MM.1S (cell line): ENCODE measurements around the gene PDCD1.

Experiments
- EZH2 ChIP-seq: fragments of 300-600 bp; sonication (generic); optimal IDR thresholded peaks from 2 replicates; pipeline ENCODE3; 2017; ENCODE audit warnings: low read depth, mild to moderate bottlenecking, antibody characterized with exemption, low read length, mixed read lengths
- TF ChIP-seq, protein P1 (sequence below): fragments of 300-600 bp; sonication (generic); IDR thresholded peaks from 2 replicates; pipeline ENCODE4 v1.5.1; 2016; ENCODE audit warnings: antibody characterized with exemption, low read length, mixed read lengths

DNA sequence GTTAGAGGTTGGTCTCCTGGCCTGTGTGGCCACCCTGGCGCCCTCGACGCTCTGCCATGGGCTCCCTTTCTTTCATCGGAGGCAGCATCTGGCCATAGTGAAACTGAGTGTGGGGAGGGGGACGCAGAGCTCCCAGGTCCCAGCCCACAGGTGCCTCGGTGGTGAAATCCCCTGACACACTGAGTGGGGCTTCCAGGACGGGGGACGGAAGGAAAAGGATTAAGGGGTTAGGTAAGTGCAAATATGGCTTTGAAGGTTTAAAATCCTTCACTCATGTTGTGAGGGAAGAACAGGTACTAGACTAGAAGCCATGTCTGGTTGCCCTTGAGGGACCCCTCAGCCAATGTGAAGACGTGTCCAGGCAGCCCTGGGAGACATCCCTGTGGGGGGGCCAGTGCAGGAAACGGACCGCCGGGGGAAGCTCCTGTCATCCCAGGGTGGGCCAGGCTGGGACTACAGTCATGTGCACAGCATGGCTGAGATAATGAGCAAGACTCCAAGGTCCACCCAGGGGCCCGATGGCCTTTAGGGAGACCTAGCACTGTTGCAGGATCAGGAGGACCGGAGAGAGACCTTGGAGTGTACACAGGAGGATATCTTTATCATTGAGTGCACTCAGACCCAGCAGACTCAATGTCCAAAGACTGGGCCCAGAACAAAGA is 47.2 kb upstream of the PDCD1 start:
- TF ChIP-seq, protein P1, sequence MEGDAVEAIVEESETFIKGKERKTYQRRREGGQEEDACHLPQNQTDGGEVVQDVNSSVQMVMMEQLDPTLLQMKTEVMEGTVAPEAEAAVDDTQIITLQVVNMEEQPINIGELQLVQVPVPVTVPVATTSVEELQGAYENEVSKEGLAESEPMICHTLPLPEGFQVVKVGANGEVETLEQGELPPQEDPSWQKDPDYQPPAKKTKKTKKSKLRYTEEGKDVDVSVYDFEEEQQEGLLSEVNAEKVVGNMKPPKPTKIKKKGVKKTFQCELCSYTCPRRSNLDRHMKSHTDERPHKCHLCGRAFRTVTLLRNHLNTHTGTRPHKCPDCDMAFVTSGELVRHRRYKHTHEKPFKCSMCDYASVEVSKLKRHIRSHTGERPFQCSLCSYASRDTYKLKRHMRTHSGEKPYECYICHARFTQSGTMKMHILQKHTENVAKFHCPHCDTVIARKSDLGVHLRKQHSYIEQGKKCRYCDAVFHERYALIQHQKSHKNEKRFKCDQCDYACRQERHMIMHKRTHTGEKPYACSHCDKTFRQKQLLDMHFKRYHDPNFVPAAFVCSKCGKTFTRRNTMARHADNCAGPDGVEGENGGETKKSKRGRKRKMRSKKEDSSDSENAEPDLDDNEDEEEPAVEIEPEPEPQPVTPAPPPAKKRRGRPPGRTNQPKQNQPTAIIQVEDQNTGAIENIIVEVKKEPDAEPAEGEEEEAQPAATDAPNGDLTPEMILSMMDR: no peak
- TF ChIP-seq EZH2: no peak
